NB4 (cell line): ENCODE data around the gene TLCD3B.
"Not testable (repeated sequence)": the region's sequence is repeated elsewhere in the genome, so short reads cannot be mapped to it uniquely, and the experiment has no call there.

ENCODE experiments used
- DNase-seq: peaks from one replicate; pipeline ENCODE4 v3.0.0; 2010; ENCODE audit warnings: low read depth
- H3K4me3 ChIP-seq: one replicate; pipeline ENCODE4 v1.5.1; 2011; ENCODE audit warnings: mild to moderate bottlenecking, low read depth, low read length, moderate library complexity
- CTCF ChIP-seq: IDR thresholded peaks from one replicate; pipeline ENCODE4 v1.5.1; 2012; ENCODE audit warnings: low read depth, low read length
- MYC ChIP-seq: IDR thresholded peaks from 2 replicates; pipeline ENCODE4 v1.6.1; 2011; ENCODE audit warnings: low read depth, low read length
- POLR2A ChIP-seq: IDR thresholded peaks from 2 replicates; pipeline ENCODE4 v1.6.1; 2011; ENCODE audit warnings: mild to moderate bottlenecking; ENCODE audit not compliant: insufficient read length; ENCODE audit errors: extremely low read depth
- TF ChIP-seq, protein P1 (sequence below): IDR thresholded peaks from 2 replicates; pipeline ENCODE4 v1.6.1; 2011; ENCODE audit warnings: low read depth, low read length

Gene TLCD3B

GRCh38 chr16:30025156-30025555, 5.9 kb downstream of the TLCD3B start:
- TF ChIP-seq MYC, result no peak
- TF ChIP-seq, protein P1, sequence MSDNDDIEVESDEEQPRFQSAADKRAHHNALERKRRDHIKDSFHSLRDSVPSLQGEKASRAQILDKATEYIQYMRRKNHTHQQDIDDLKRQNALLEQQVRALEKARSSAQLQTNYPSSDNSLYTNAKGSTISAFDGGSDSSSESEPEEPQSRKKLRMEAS, result no peak
- TF ChIP-seq CTCF, result no peak
- TF ChIP-seq POLR2A, result no peak
- no peak for DNase-seq
- no peak overlapping the region for H3K4me3 ChIP-seq

DNA sequence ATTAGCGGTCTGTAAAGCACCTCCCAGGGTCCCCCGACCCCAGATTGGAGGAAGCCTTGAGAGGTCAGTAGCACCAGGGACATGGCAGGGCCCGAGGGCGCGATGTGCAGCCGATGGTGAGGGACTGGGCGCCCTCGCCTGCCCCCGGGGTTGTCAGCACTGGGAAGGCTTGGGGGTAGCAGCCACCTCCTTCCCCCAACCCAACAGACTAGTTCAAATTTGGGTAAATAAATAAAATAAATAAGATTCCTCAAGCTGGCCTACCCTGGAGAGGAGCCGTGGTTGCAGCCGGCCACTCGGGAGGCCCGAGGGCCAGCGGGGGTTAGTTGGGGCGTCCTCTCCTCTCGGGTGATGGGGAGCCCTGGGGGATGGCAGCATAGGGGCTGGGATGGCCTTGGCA, 6.6 kb downstream of the TLCD3B start:
- no peak for DNase-seq
- no peak overlapping the region for H3K4me3 ChIP-seq
- TF ChIP-seq POLR2A (no peak), MYC (no peak), CTCF (no peak)
- TF ChIP-seq, protein P1, result no peak

DNA sequence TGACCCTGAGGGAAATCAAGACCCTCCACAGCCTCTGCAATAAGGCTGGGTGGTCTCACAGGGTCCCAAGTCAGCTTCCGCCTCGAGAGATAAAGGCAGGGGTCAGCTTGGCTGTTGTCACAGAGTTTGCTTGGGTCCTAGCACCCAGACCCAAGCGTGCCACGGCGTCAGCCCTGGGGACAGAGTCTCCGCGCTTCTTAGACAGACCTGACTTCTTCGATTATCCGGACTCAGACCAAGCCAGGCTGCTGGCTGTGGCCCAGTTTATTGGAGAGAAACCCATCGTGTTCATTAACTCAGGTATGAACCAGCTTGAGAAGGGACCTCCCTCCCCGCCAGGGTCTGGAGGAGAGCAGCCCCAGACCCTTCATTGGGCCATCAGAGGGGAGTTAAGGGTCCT, 7.5 kb downstream of the TLCD3B start:
- DNase-seq, result no peak
- no peak for TF ChIP-seq POLR2A
- TF ChIP-seq MYC, result no peak
- TF ChIP-seq CTCF, result no peak
- TF ChIP-seq, protein P1, result no peak
- H3K4me3 ChIP-seq, result no peak overlapping the region

DNA sequence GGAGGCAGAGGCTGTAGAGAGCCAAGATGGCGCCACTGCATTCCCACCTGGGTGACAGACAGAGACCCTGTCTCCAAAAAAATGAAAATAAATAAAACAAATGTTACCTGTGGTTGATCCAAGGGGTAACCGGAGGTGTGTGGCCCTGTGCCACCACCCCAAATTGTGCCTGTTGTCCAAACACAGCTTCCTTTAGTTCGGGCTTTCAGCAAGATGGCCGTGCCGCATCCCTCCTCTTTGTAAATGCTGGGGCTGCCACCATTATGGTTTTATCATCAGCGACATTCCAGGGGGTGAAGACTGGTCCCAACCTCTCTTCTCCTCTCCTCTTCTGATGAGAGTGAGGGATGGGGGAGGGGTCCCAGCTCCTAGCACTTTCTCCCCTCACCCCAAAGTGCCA, 8.2 kb downstream of the TLCD3B start, which contains the start of gene C16orf92:
Gene C16orf92 (plus strand): TSS at position 312 of the 400 bp plus-strand sequence. CDS start 143 bp downstream, outside the sequence.
- no peak for TF ChIP-seq MYC
- TF ChIP-seq CTCF, result no peak
- no peak for TF ChIP-seq POLR2A
- TF ChIP-seq, protein P1, result no peak

DNA sequence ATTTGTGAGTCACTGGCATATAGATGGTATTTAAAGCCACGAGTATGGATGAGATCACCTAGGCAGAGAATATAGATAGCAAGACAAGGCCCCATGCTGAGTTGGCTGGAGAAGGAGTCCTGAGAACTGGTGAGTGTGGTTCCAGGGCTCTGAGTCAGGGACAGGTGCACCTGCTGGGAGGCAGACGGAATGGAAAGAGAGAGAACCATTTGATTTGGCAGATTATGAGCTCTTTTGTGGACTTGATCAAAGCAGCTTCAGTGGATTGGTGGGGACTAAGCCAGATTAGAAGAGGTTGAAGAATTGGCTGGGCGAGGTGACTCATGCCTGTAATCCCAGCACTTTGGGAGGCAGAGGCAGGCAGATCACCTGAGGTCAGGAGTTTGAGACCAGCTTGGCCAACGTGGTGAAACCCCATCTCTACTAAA, 12.3 kb downstream of the TLCD3B start:
- H3K4me3 ChIP-seq, result no peak overlapping the region
- TF ChIP-seq MYC (no peak), CTCF (no peak), POLR2A (no peak)
- TF ChIP-seq, protein P1, result no peak
- no peak for DNase-seq

More for the DNA sequence above, 8.2 kb downstream of the TLCD3B start, which contains the start of gene C16orf92:
- no peak within 1 kb of the TSS for H3K4me3 ChIP-seq
- DNase-seq, result no peak

DNA sequence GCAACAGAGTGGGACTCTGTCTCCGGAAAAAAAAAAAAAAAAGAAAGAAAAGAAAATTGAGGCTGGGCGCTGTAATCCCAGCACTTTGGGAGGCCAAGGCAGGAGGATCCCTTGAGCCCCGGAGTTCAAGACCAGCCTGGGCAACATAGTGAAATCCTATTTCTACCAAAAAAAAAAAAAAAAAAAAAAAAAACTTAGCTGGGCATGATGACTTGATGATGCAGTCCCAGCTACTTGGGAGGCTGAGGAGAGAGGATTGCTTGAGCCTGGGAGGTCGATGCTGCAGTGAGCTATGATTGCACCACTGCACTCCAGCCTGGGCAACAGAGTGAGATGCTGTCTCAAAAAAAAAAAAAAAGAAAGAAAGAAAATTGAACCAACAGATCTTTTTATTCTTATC, 13.1 kb downstream of the TLCD3B start:
- not testable (repeated sequence) for H3K4me3 ChIP-seq, DNase-seq
